HepG2 (cell line): ENCODE results near the gene EPHA2. TPM values are rescaled to one million over a fixed set of nuclear protein-coding genes. Genes with fewer than 3 reads are reported as not detected.

ENCODE experiments used
- ATF6 ChIP-seq: sonication (generic); formaldehyde crosslinking; conservative IDR thresholded peaks from 2 replicates; pipeline ENCODE4 v1.4.0; 2020; ENCODE audit warnings: missing genetic modification reagents
- CEBPZ ChIP-seq: IDR thresholded peaks from 2 replicates; pipeline ENCODE4 v1.6.1; 2012; ENCODE audit warnings: low read length, improper control_type of control experiment
- DRAP1 ChIP-seq: IDR thresholded peaks from 2 replicates; pipeline ENCODE4 v1.6.1; 2016; ENCODE audit warnings: missing genetic modification reagents, missing compliant biosample characterization
- HCFC1 ChIP-seq: fragments of 150-350 bp; IDR thresholded peaks from 2 replicates; pipeline ENCODE4 v1.6.1; 2014; ENCODE audit warnings: low read depth, low read length
- HES4 ChIP-seq: sonication (generic); formaldehyde crosslinking; IDR thresholded peaks from 2 replicates; pipeline ENCODE4 v1.9.0; 2021; ENCODE audit warnings: mild to moderate bottlenecking, missing genetic modification reagents, borderline replicate concordance
- MIER3 ChIP-seq: IDR thresholded peaks from 2 replicates; pipeline ENCODE4 v1.6.1; 2016; ENCODE audit warnings: missing compliant biosample characterization, borderline replicate concordance
- NBN ChIP-seq: fragments of 450-650 bp; conservative IDR thresholded peaks from 2 replicates; pipeline ENCODE4 v1.6.1; 2017
- NCOA1 ChIP-seq: sonication (generic); formaldehyde crosslinking; IDR thresholded peaks from 2 replicates; pipeline ENCODE4 v1.9.0; 2021; ENCODE audit warnings: missing genetic modification reagents
- NONO ChIP-seq, 2 experiments: fragments of 450-650 bp in 1 of 2; sonication (generic) in 1 of 2; formaldehyde crosslinking in 1 of 2; IDR thresholded peaks in 1 of 2; conservative IDR thresholded peaks in 1 of 2; 2 replicates each; pipeline versions ENCODE4 v1.6.1 to v1.8.0; 2017 to 2022; ENCODE audit warnings: mild to moderate bottlenecking in 1 of 2, missing genetic modification reagents in 1 of 2, moderate library complexity in 1 of 2
- RCOR2 ChIP-seq: IDR thresholded peaks from 2 replicates; pipeline ENCODE4 v1.6.1; 2016; ENCODE audit warnings: missing biosample characterization, missing genetic modification reagents
- SYNCRIP ChIP-seq: fragments of 200-400 bp; formaldehyde crosslinking; IDR thresholded peaks from 2 replicates; pipeline ENCODE4 v1.6.1; 2018; ENCODE audit warnings: mild to moderate bottlenecking, low read depth, low read length; ENCODE audit not compliant: insufficient read depth
- TBL1XR1 ChIP-seq: fragments of 150-350 bp; IDR thresholded peaks from 2 replicates; pipeline ENCODE4 v1.6.1; 2014; ENCODE audit warnings: borderline replicate concordance, low read length; ENCODE audit not compliant: partially characterized antibody
- TCF7L2 ChIP-seq: IDR thresholded peaks from 2 replicates; pipeline ENCODE4 v1.6.1; 2011; ENCODE audit warnings: mild to moderate bottlenecking, low read depth, low read length, moderate library complexity
- YY1 ChIP-seq: IDR thresholded peaks from 2 replicates; pipeline ENCODE4 v1.6.1; 2011; ENCODE audit warnings: low read length, low read depth, moderate library complexity, mild to moderate bottlenecking; ENCODE audit not compliant: insufficient read depth, insufficient replicate concordance
- ZNF256 ChIP-seq: sonication (generic); formaldehyde crosslinking; conservative IDR thresholded peaks from 2 replicates; pipeline ENCODE4 v1.4.0; 2020; ENCODE audit warnings: missing genetic modification reagents
- ZNF280D ChIP-seq: sonication (generic); formaldehyde crosslinking; IDR thresholded peaks from 2 replicates; pipeline ENCODE4 v1.5.1; 2020; ENCODE audit warnings: mild to moderate bottlenecking, missing genetic modification reagents
- ZNF557 ChIP-seq: sonication (generic); formaldehyde crosslinking; IDR thresholded peaks from 2 replicates; pipeline ENCODE4 v1.4.0; 2020; ENCODE audit warnings: missing genetic modification reagents
- ZNF644 ChIP-seq: IDR thresholded peaks from 2 replicates; pipeline ENCODE4 v1.6.1; 2016; ENCODE audit warnings: low read depth
- ZNF691 ChIP-seq: sonication (generic); formaldehyde crosslinking; IDR thresholded peaks from 2 replicates; pipeline ENCODE4 v1.4.0; 2020; ENCODE audit warnings: missing genetic modification reagents, low read depth, mild to moderate bottlenecking, borderline replicate concordance
- polyA plus RNA-seq, 8 experiments: library from polyadenylated mRNA; depleted of rRNA in 3 of 8; stranded (reverse) in 7 of 8; unstranded in 1 of 8; fragments of >200 nt; fragmentation: Illumina TruSeq in 4 of 8; extraction: Trizol in 4 of 8; gene quantifications; 2 replicates each; pipeline versions ENCODE4 v1.2.1 to v1.2.3, GENCODE V29; 2011 to 2016; ENCODE audit warnings: low read depth in 4 of 8, missing spikeins in 1 of 8, mixed read lengths in 1 of 8; ENCODE audit not compliant: insufficient read depth in 1 of 8
- total RNA-seq, 5 experiments: library from RNA; depleted of rRNA; stranded (reverse); fragments of >200 nt; fragmentation: Illumina TruSeq; extraction: Trizol; gene quantifications; 2 replicates each; pipeline ENCODE4 v1.2.3, GENCODE V29; 2016; ENCODE audit warnings: low read depth in 1 of 5

Gene EPHA2
- total and polyA plus RNA-seq, 2 of the 13 experiments (the other 11 are each of a cell fraction or from before 2014, with no cell fraction given), result 33.6 to 53.6 TPM

GRCh38 chr1:16181887-16182719 is 26.2 kb upstream of the EPHA2 start (continued):
- TF ChIP-seq RCOR2 (CRISPR knock-in tag) (0 out of 2 replicates have a peak, but pooled peaks have one; percentile 41), ZNF280D (CRISPR knock-in tag) (no peak), ZNF256 (no peak), YY1 (peak; percentile 63), ZNF557 (CRISPR knock-in tag) (no peak; the same call in 1 of the 2 replicates), NBN (no peak), TCF7L2 (no peak), CEBPZ (no peak), TBL1XR1 (no peak), ATF6 (CRISPR knock-in tag) (no peak), HCFC1 (no peak), NCOA1 (no peak), SYNCRIP (no peak), HES4 (CRISPR knock-in tag) (0 out of 2 replicates have a peak, but pooled peaks have one; percentile 43), NONO (IDR thresholded peaks at IDR 0.05) (no peak), NONO (CRISPR knock-in tag; conservative IDR thresholded peaks at IDR 0.05) (no peak), MIER3 (CRISPR knock-in tag) (0 out of 2 replicates have a peak, but pooled peaks have one; percentile 43), ZNF691 (CRISPR knock-in tag) (peak; percentile 93; the same call in 1 of the 2 replicates), ZNF644 (CRISPR knock-in tag) (0 out of 2 replicates have a peak, but pooled peaks have one; percentile 32), DRAP1 (CRISPR knock-in tag) (peak; percentile 40)
